ENCODE data around the gene CCDC183.
"Not testable (repeated sequence)": the region's sequence is repeated elsewhere in the genome, so short reads cannot be mapped to it uniquely, and the experiment has no call there.

The CCDC183 gene

GRCh38 chr9:136803009-136803550, 6.9 kb downstream of the CCDC183 start:
- DNase-seq: not testable (repeated sequence)

- peak; percentile 15 for DNase-seq
Observed at GRCh38 chr9:136803551-136804508, 7.7 kb downstream of the CCDC183 start.

GRCh38 chr9:136804509-136805206, 8.5 kb downstream of the CCDC183 start:
- peak; percentile 18 for DNase-seq

GRCh38 chr9:136805207-136805740, 9.1 kb downstream of the CCDC183 start:
- no peak for DNase-seq

GRCh38 chr9:136806067-136806466, 9.9 kb downstream of the CCDC183 start:
- no peak for DNase-seq

- DNase-seq: no peak
Observed at GRCh38 chr9:136806631-136807201, 10.6 kb downstream of the CCDC183 start.

- DNase-seq: peak; percentile 56
Observed at GRCh38 chr9:136807281-136808074, 11.3 kb downstream of the CCDC183 start, which contains the start of gene RABL6. RABL6 (plus strand) TSS chr9:136807948; CDS start chr9:136808197, 249 bp downstream.

GRCh38 chr9:136808075-136808805, 12.1 kb downstream of the CCDC183 start:
- no peak for DNase-seq

GRCh38 chr9:136808806-136809158, 12.6 kb downstream of the CCDC183 start:
- no peak for DNase-seq

GRCh38 chr9:136814725-136815421, 18.7 kb downstream of the CCDC183 start:
- DNase-seq: no peak

GRCh38 chr9:136815422-136815782, 19.3 kb downstream of the CCDC183 start:
- no peak for DNase-seq

- DNase-seq: no peak
Observed at GRCh38 chr9:136820971-136821825, 25.1 kb downstream of the CCDC183 start.

- no peak for DNase-seq
Observed at GRCh38 chr9:136821826-136822544, 25.8 kb downstream of the CCDC183 start.

GRCh38 chr9:136823136-136824046, 27.3 kb downstream of the CCDC183 start:
- no peak for DNase-seq

GRCh38 chr9:136824496-136825225, 28.5 kb downstream of the CCDC183 start:
- DNase-seq: no peak

GRCh38 chr9:136825295-136826187, 29.4 kb downstream of the CCDC183 start:
- DNase-seq: no peak
